Epithelial cell of prostate (primary cell): ENCODE measurements around the gene MSL3.

Experiments
- DNase-seq: peaks from one replicate; pipeline ENCODE4 v3.0.0-alpha.2; 2011; ENCODE audit warnings: low read depth, low spot score
- H3K27ac ChIP-seq: fragments of 450-650 bp; 2 replicates; pipeline ENCODE4 v1.5.1; 2017; ENCODE audit warnings: mild to moderate bottlenecking

MSL3 gene, protein sequence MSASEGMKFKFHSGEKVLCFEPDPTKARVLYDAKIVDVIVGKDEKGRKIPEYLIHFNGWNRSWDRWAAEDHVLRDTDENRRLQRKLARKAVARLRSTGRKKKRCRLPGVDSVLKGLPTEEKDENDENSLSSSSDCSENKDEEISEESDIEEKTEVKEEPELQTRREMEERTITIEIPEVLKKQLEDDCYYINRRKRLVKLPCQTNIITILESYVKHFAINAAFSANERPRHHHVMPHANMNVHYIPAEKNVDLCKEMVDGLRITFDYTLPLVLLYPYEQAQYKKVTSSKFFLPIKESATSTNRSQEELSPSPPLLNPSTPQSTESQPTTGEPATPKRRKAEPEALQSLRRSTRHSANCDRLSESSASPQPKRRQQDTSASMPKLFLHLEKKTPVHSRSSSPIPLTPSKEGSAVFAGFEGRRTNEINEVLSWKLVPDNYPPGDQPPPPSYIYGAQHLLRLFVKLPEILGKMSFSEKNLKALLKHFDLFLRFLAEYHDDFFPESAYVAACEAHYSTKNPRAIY

DNA sequence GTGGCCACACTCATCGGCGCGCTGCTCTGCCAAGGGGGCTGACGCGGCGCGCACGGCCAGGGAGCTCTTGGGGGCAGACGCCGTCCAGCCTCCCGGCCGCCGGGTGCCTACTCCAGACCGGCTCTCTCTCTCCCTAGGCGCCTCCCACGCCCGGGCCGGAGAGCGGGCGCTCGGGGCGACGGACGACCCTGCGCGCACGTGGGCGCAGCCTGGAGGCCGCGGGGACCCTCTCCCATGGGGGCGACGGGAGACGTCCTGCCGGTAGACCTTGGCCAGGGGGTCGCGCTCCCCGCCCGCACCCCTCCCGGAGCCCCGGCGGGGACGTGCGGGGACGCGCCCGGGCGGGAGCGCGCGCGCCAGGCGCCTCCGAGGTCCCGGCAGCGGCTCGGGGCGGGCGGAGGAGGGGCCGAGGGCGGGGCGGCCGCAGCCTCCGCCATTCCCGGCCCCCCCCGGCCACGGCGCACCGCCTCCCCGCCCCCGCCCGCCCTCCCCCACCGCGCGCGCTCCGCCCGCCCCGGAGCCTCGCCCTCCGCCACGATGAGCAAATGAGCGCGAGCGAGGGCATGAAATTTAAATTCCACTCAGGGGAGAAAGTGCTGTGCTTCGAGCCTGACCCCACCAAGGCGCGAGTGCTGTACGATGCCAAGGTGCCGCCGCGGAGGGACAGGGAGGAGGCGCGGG lies at the start of gene MSL3:
Gene MSL3, plus strand, starts transcription at position 519 of the 681 bp plus-strand sequence. Its CDS starts 27 bp downstream, at position 546.
- H3K27ac ChIP-seq, result peak within 1 kb of the TSS; percentile 71
- DNase-seq, result no peak

DNA sequence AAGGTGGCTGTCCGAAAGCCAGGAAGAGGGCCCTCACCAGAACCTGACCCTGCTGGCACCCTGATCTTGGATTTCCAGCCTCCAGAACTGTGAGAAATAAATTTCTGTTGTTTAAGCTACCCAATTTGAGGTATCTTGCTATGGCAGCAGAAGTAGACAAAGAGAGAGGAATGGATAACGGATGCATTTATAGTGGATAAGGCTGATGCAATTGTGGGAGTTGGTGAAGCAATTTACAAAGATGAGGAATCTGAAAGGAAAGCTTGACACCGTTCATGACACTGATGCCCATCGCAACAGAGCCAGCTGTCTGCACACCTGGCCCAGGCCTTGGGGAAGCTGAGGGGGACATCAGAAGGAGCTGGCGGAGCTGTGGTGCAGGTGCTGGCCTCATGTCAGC lies 35.7 kb upstream of the MSL3 start:
- no peak for DNase-seq
- no peak overlapping the region for H3K27ac ChIP-seq

DNA sequence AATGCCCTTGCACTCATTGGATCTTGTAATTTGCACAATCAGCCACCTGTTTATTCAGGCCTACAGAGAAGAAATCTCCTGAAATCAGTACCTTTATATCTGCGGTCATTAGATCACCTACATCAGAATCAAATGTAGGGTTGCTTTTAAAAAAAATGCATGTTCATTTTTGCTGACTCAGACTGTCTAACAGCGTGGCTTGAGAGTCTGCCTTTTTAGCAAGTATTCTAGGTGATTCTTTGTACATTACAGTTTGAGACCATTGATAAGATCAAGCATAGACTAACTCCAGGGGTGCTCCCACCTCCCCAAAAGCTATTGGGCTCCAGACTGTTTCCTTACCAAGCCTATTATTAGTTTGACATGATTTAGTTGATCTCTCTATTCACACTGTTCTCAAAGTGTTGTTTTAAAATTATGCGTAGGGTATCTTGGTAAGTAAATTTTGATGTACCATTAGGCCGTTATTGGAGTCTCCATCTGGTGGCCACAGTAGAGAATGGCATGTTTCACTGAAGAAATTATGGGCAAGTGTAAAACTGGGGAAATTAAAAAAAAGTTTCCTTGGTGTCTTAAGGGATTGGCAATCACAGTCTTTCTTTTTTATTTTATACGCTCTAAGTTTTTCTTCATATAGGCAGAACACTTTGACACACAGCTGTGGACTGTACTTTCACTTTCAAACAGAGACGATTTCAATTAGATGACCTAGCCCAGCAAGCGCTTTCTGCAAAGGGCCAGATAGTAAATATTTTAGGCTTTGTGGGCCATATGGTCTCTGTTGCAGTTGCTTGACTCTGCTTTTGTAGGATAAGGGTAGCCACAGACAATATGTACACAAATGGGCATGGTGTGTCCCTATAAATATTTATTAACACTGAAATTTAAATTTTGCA lies 33.7 kb upstream of the MSL3 start:
- no peak overlapping the region for H3K27ac ChIP-seq
- DNase-seq, result no peak

DNA sequence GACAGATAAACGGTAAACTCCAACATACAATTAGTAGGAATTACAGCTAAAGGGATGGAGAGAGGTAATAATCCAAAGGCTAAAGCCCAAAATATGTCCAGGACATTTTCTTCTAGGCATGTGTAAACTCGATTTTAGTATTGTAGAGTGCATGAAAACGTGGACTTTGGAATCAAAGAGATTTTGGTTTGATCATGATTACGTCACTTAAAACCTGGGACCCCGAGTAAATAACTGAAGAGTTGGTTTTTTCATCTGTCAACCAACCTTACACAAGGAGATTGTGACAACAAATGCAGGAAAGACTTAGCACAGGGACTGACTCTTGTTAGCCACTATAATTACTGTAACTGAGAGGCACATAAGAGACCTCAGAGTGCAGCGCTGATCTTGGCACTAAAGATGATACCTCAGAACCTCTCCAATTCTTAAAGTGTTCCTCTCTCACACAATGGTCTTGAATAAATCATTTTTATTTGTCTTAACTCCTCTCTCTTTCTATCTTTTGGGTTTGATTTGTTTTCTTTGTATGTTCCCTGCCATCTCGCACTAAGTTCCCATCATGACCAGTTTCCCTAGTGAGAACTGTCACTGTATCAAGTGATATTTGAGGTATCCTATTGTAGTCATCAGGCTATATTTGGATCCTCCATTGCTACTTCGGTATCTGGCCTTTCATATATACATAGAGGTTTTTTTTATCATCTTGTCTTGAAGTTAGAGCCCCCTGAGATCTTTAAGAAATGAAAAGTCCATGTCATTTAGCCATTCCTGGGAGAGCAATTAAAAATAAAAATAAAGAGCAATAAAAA lies 32.2 kb upstream of the MSL3 start:
- H3K27ac ChIP-seq, result no peak overlapping the region
- DNase-seq, result no peak

DNA sequence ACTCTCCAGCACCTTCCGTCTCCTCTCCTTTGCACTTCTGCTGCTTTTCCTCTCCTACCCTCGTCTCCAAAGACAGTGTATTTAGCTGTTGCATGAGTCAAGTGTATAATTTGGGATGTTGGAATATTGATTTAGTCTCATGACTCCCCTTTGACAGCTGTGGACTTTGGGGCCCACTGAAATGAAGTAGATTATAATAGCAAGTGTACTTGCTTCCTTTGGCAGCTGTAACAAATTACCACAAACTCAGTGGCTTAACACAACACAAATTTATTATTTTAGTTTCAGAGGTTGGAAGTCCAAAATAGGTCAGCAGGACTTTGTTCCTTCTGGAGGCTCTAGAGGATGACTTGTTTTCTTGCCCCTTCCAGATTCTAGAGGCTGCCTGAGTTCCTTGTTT lies 29.5 kb upstream of the MSL3 start:
- no peak for DNase-seq

DNA sequence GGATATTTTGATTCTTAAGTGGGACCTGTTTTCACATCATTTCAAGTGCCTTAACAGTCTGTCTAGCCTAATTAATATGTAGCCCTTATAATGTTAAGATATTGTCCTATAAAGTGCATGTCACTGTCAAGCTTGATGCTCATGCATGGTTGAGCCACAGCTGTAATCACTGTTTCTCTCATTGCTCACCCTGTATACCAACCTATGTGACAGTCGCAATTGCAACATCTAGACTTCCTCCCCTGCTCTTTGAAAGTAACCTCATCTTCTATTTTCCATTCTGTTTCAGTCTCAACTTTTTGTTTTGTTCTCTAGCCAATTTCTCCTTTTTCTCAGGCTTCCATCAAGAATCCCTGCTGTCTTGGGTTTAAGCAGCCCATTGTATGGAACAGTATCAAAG lies 24.4 kb upstream of the MSL3 start:
- no peak for DNase-seq

More for the DNA sequence above, 29.5 kb upstream of the MSL3 start:
- no peak overlapping the region for H3K27ac ChIP-seq

DNA sequence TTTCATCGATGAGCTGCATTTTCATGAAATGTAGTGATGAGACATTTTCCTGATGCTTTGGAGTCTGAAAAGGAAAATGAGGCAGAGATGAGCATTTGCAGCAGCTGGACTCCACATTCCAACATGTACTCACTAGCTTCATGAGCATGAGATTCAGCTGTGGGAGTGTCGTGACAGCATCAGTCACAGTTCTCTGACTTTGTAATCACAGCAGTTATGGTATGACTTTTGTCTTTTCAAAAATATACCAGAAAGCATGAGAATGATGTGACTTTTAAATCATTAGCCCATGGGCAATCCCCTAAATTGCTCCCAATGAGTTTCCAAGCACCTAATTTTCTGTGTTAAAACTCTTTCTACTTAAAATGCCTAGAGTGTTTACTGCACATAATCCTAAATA lies 18.3 kb upstream of the MSL3 start:
- DNase-seq, result no peak
- H3K27ac ChIP-seq, result no peak overlapping the region

More for the DNA sequence above, 24.4 kb upstream of the MSL3 start:
- H3K27ac ChIP-seq, result no peak overlapping the region

DNA sequence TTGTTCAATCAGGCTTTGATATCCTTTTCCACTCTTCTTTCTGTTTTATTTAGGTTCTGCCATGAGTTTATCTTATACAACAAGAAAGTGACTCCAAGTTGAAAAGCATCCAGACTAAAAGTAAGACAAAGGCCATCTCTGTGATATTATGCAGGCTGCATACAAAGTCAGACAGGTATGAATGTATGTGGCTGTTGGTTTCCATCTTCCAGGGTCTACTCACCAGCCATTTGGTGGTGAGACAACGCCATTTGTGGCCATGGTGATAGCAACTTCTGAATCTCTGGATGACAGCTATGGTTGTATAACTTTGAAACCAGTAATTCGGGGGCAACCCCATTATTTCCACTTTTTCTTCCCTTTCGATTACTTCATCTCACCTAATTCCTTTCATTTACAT lies 17.2 kb upstream of the MSL3 start:
- no peak overlapping the region for H3K27ac ChIP-seq
- DNase-seq, result no peak

DNA sequence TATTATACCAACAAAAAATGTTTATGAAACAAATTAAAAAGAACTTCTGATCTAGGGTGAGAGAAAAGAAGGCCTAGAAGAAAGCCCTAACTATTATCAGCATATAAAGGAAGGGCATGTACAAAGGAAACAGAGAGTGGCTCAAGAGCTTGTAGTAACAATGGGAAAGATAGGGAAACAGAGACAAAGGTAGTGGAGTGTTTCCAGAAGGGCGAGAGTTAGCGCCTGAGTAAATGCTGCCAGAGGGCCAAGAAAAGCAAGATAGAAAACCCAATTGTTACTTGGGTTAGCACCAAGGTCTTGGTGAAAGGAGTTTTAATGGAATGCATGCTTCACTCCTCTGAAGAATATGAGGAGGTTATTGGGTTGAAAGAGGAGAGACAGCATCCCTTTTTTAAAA lies 16.5 kb upstream of the MSL3 start:
- H3K27ac ChIP-seq, result no peak overlapping the region
- DNase-seq, result no peak

DNA sequence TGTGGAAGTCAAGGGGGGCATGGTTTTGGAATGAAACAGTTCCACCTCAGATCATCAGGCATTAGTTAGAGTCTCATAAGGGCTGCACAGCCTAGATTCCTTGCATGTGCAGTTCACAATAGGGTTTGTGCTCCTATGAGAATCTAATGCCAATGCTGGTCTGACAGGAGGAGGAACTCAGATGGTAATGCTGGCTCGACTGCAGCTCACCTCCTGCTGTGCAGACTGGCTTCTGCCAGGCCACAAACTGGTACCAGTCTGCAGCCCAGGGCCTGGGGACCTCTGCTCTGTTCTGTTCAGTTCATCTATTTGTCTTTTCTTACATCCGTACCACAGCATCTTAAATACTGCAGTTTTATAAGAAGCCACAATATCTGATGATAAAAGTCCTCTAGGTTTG lies 12.2 kb upstream of the MSL3 start:
- no peak for DNase-seq
- no peak overlapping the region for H3K27ac ChIP-seq

DNA sequence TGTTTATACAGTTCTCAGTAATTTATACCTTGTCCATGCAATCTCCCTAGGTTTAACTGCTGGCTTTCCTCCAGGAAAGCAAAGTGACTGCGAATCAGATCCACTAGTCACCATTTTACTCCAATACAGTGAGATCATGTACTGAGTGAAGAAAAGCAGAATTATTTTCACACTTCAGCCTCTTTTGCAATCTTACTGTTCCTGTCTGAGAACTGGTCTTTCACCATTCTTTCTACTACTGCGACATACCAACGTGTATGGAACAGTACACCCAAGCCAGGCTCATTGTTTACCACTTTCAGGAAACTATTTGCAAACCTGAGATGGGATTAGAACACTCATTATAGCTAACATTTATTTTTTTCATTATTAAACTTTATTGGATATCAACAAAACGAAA lies 8.0 kb upstream of the MSL3 start:
- H3K27ac ChIP-seq, result no peak overlapping the region
- peak; percentile 24 for DNase-seq

DNA sequence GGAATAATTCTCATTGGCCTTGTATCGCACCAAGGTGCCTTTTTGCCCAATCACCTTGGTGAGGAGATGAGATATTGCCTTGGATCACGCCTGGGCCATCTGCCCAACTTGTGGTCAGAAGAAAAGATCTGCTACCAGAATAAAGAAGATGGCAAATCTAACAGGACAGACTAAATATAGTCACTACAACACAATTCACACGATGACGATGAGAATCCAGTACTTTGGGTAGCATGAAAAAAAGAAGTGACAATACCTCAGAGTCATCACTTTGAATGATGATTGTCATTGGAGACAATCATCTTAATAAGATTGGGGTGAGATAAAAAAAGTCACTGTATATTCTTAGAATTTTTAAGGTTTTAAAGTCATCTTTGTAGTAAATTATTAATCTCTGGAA lies 7.3 kb upstream of the MSL3 start:
- DNase-seq, result no peak
- no peak overlapping the region for H3K27ac ChIP-seq

DNA sequence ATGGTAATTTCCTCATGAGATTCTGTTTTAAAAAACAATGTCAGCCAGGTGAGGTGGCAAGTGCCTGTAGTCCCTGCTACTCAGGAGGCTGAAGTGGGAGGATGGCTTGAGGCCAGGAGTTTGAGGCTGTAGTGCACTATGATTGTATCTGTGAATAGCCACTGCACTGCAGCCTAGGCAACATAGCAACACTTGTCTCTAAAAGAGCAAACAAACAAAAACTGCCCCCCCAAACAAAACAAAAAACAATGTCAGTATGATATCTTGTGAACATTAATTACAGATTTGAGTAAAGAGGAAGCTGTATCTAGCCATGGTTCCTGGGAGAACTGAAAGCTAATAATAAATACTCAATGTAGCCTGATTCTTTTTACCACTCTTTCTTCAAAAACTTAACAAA lies 6.8 kb upstream of the MSL3 start:
- no peak overlapping the region for H3K27ac ChIP-seq
- no peak for DNase-seq

DNA sequence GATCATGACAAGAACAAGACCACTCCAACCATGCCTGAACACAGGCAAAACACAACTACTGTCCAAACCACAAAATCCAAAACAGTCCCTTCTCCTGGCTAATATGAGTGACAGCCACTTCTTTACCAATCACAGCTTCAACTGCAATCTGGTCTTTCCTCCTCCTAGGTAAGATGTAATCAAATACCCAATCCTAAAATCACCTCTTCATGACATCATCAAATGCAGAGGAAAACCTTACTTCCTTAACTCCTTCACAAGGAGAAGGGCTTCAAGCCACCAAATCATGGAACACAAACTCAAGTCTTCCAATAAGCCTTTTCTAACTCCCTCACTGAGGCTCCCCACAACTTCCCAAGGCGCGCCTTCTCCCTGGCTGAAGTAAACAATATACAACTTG lies 4.4 kb upstream of the MSL3 start:
- no peak overlapping the region for H3K27ac ChIP-seq
- DNase-seq, result no peak

DNA sequence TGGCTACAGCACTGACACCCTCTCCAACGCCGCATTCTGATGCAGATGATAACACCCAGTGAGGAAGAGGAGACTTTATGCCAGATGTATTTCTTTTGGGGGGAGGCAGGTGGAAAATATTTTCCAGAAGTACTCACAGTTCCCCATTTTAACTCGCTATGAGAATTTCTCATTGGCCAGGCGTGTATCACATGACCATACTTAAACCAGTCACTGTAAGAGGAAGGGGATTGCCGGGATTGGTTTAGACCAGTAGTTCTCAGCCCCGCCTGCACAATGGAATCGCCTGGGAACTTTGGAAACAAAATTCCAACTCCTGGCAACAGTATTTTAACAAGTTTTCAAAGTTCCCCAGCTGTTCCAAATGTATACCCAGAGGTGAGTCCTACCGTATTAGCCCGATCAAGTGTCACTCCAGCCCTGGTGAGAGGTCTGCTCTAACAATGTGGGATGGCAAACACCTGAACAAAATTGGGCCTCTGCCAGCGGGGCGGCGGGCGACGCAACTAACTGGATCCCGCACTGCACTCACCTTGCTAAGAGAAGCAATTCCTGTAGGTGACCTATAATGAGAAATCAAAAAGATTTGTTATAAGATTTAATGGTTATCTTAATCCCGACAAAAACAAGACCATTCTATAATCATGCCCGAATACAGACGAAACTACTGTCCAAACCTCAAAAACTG lies 2.9 kb upstream of the MSL3 start:
- DNase-seq, result no peak
- H3K27ac ChIP-seq, result no peak overlapping the region

DNA sequence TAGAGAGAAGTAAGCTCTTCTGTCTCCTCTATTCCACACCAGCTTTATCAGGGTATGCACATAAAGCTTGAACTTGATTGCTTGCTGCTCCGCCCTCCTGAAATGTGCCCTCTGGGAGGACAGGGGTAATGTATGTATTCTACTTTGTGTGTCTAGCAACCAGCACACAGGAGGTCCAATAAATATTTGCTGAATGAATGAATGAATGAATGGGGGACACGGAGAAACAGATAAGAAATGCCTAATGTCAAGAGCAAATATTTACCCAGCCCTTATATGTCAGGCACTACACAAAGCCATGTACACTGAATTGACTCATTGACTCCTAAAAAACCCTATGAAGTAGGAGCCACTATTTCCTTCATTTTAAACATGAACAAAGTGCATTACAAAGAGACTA lies 2.3 kb upstream of the MSL3 start:
- no peak overlapping the region for H3K27ac ChIP-seq
- no peak for DNase-seq

DNA sequence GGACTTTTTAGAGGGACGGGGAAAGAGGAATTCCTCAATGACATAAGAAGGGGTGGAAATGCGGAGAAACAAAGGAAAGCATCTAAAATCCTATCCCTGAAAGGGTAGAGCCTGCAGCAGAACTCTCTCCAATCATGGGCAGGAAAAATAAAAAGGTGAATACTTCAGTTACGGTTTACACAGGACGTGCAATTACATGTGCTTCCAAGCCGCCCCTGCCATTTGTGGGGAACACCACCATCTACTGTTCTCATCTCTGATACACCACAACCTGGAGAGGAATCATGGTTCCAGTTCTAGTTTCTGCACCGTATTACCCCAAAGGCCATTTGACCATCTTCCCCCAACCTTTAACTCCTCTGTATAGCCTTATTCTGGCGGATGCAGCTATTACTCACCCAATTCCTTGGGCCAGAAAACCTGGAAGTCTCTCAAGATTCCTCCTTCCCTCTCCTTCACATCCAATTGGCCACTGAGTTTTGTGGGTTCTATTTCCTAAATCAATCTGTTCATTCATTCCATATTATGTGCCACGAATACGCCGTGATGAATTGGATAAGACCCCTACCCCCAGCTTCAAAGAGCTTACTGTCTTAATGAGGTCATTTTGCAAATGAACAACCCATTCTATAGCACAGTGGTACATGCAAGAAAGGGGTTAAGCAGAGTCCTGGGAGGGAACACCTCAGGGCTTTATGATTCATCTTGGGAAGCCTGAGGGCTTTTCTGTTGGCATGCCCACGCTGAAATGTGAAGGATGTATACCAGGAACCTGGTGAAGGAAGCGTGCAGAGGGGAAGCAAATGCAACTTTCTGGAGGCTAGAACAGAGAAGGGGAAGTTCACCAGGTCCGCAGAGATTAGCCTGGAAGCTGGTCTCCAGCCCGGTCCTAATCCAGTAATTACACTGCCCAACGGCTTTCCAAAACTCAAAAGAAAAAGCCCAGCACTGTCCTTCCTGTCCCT lies 1.4 kb upstream of the MSL3 start:
- no peak overlapping the region for H3K27ac ChIP-seq
- no peak for DNase-seq

DNA sequence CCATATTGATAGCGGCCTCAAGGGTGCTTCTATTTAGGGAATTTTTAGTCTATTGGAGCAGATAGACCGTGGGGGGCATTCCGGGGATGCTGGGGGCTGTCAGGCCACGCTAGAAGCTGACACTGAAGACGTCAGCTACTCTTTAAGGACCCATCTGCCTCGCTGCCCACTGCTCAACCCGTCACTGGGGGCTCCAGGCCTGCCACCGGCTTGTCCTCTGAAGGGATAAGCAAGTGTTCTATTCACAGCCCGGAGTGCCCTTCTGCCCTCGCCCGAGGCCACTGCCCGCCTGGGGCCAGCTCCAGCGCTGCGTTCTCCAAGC lies 679 bp upstream of the MSL3 start:
- H3K27ac ChIP-seq, result peak overlapping the region; percentile 71
- DNase-seq, result no peak
